Heart left ventricle (tissue), 16 donors: ENCODE data around the gene TNFRSF17. TPM values are rescaled to one million over a fixed set of nuclear protein-coding genes. Genes with fewer than 3 reads are reported as not detected.
A peak's percentile ranks its signal among the peaks of the same experiment; 100 is the strongest.

Source experiments
- ATAC-seq, 4 donors: fragments of 200-7000 bp; cut with Tn5 transposase; one replicate each; pipeline ENCODE4 v1.9.1; 2020 to 2022; ENCODE audit warnings: moderate library complexity in 4 of 4, mild to moderate bottlenecking in 3 of 4, moderate number of reproducible peaks in 1 of 4
- DNase-seq, 5 donors: peaks; one replicate each; pipeline ENCODE4 v3.0.0-alpha.2; 2020
- H3K27ac ChIP-seq, 12 donors: fragments of 200-600 bp; sonication (generic) in 4 of 12; one replicate each; pipeline versions ENCODE4 v1.5.0 to v1.8.0; 2016 to 2022; ENCODE audit warnings: mild to moderate bottlenecking in 2 of 12
- H3K27me3 ChIP-seq, 9 donors: fragments of 200-600 bp; sonication (generic) in 2 of 9; one replicate each; pipeline versions ENCODE4 v1.5.1 to v1.8.0; 2016 to 2022; ENCODE audit warnings: mild to moderate bottlenecking in 3 of 9
- H3K36me3 ChIP-seq, 9 donors: fragments of 200-600 bp; sonication (generic) in 2 of 9; one replicate each; pipeline versions ENCODE4 v1.5.0 to v1.8.0; 2018 to 2022; ENCODE audit warnings: mild to moderate bottlenecking in 2 of 9
- H3K4me1 ChIP-seq, 12 donors: fragments of 200-600 bp; sonication (generic) in 4 of 12; one replicate each; pipeline versions ENCODE4 v1.5.0 to v1.8.0; 2016 to 2022; ENCODE audit warnings: mild to moderate bottlenecking in 3 of 12
- H3K4me3 ChIP-seq, 12 donors: fragments of 200-600 bp; sonication (generic) in 4 of 12; one replicate each; pipeline versions ENCODE4 v1.5.0 to v1.8.0; 2017 to 2022; ENCODE audit warnings: mild to moderate bottlenecking in 9 of 12, moderate library complexity in 4 of 12
- H3K9me3 ChIP-seq, 12 donors: fragments of 200-600 bp; sonication (generic) in 4 of 12; one replicate each; pipeline versions ENCODE4 v1.5.0 to v1.8.0; 2016 to 2022; ENCODE audit warnings: mild to moderate bottlenecking in 1 of 12
- CTCF ChIP-seq, 12 donors: fragments of 200-600 bp; sonication (generic) in 4 of 12; IDR thresholded peaks; one replicate each; pipeline versions ENCODE4 v1.5.0 to v1.8.0; 2018 to 2022; ENCODE audit warnings: antibody characterized with exemption in 12 of 12, mild to moderate bottlenecking in 5 of 12
- POLR2A ChIP-seq, 2 donors: fragments of 450-650 bp; IDR thresholded peaks; one replicate each; pipeline ENCODE4 v1.6.1; 2017; ENCODE audit warnings: antibody characterized with exemption in 2 of 2, mild to moderate bottlenecking in 2 of 2, moderate library complexity in 2 of 2
- WGBS, 4 donors: extraction: QIAGEN DNeasy Blood & Tissue Kit in 2 of 4; methylation state at CpG; one replicate each; pipeline versions ENCODE4 v1.1.5 to v1.1.7; 2013 to 2018; 5-methylcytosine and 5-hydroxymethylcytosine counted together
- intact Hi-C, 10 donors: fragments of 100-400 bp; cut with DNase I; formaldehyde crosslinking; loops; one replicate each; pipeline versions ENCODE4 v1.11.1 to v1.14.2; 2022
- polyA plus RNA-seq, 2 donors: library from polyadenylated mRNA; stranded (reverse); fragments of 200-250 nt; gene quantifications; one replicate each; pipeline ENCODE4 v1.2.3, GENCODE V29; 2013
- total RNA-seq, 9 donors: library from RNA; depleted of rRNA in 2 of 9; stranded (reverse); fragments of >200 nt in 2 of 9; fragmentation: NEBNext Ultra II Directional in 3 of 9; extraction: Animal tissue kit (Norgen Biotek cat#: 25700) in 3 of 9; gene quantifications; one replicate each; pipeline versions ENCODE4 v1.1.0 to v1.2.4, GENCODE V29; 2016 to 2023
- donor health status: ischemic (EF 13 %, LVEDD 7.1; RV severe dilation, severe dysfunction).
- donor health status: healthy with polysubstance abuse.
- donor health status: DM: no; HTN: yes; CAD: no.
- donor health status: DM: no; HTN: no; CAD: no.
- donor health status: ischemic (EF 25% LVEDD 6.9; RV normal size, moderate dysfunction).
- donor health status: ischemic (EF 25% LVEDD 5.7; RV mildly dilated, moderate dysfunction).
- donor health status: healthy.
- donor health status: DM: yes; HTN: yes; CAD: no.
- donor health status: ischemic (EF 35%, LVEDD 5.7; RV mildly dilated, moderate dysfunction).
- donor health status: nonischemic (EF 11% LVEDD 7.7; RV severe dilation, severe dysfunction).
- donor health status: DM: yes; HTN: yes; CAD: no.
- donor health status: PGD.
- donor health status: ischemic (EF 29% LVEDD 5.4; RV normal size, mild dysfunction).
- donor health status: nonischemic (EF 23%, LVEDD 6.1; RV moderate dilation, normal function).

Gene TNFRSF17
- total and polyA plus RNA-seq, 11 donors, result 0.99 TPM; not detected in 10

GRCh38 chr16:11992586-11993524 lies 27.8 kb downstream of the TNFRSF17 start:
- WGBS, 4 donors, result 94 to 97% (median 96%) methylated on average over 16 of the region's 16 CpGs
- Histone ChIP-seq H3K27ac (peak overlapping the region in 1 of 12 donors; percentile 89), H3K4me1 (peaks cover 0 to 55% (median 13%) of the 10 kb centered on the region in 12 donors), H3K36me3 (no peaks in the 10 kb centered on the region), H3K27me3 (no peaks in the 10 kb centered on the region), H3K9me3 (no peaks in the 10 kb centered on the region), H3K4me3 (no peak overlapping the region)
- no peak for DNase-seq
- intact Hi-C loops, result no loop called here
- ATAC-seq, result no peak
- no peak for TF ChIP-seq POLR2A (IDR thresholded peaks at IDR 0.05)
- no peak for TF ChIP-seq CTCF (IDR thresholded peaks at IDR 0.05)

GRCh38 chr16:11994143-11995119 lies 29.4 kb downstream of the TNFRSF17 start:
- H3K36me3 ChIP-seq, result peaks cover 0 to 2% (median 0%) of the 10 kb centered on the region in 9 donors
- peak overlapping the region in 8 of 12 donors; percentile 15 to 89 (median 44) for H3K27ac ChIP-seq
- no peaks in the 10 kb centered on the region for H3K9me3 ChIP-seq
- TF ChIP-seq CTCF (IDR thresholded peaks at IDR 0.05) (no peak), POLR2A (IDR thresholded peaks at IDR 0.05) (no peak)
- H3K4me3 ChIP-seq, result no peak overlapping the region
- peaks cover 0 to 53% (median 13%) of the 10 kb centered on the region in 12 donors for H3K4me1 ChIP-seq
- intact Hi-C loops, result no loop called here
- ATAC-seq (peak in 3 of 4 donors; percentile 80 to 98 (median 90)), DNase-seq (peak; percentile 52 to 70 (median 55))
- WGBS, 4 donors, result 73 to 81% (median 76%) methylated on average over 8 of the region's 8 CpGs
- H3K27me3 ChIP-seq, result no peaks in the 10 kb centered on the region

- no peak for DNase-seq
- Histone ChIP-seq H3K36me3 (peaks cover 0 to 10% (median 0%) of the 10 kb centered on the region in 9 donors), H3K27ac (peak overlapping the region in 1 of 12 donors; percentile 43), H3K4me1 (peaks cover 0 to 49% (median 13%) of the 10 kb centered on the region in 12 donors), H3K4me3 (no peak overlapping the region), H3K9me3 (no peaks in the 10 kb centered on the region), H3K27me3 (no peaks in the 10 kb centered on the region)
- no peak for ATAC-seq
- WGBS, 4 donors, result 75 to 81% (median 79%) methylated on average over 9 of the region's 9 CpGs
- intact Hi-C loops, result no loop called here
- TF ChIP-seq CTCF (IDR thresholded peaks at IDR 0.05) (no peak), POLR2A (IDR thresholded peaks at IDR 0.05) (no peak)
Measured at GRCh38 chr16:11996433-11997330, 31.7 kb downstream of the TNFRSF17 start.
